Esophagus muscularis mucosa (tissue), 4 donors: ENCODE measurements around the gene LRRC26. TPM values are rescaled to one million over a fixed set of nuclear protein-coding genes. Genes with fewer than 3 reads are reported as not detected.

Experiments
- DNase-seq: peaks from one replicate; pipeline ENCODE4 v3.0.0-alpha.2; 2017; ENCODE audit errors: extremely low spot score
- H3K27ac ChIP-seq, 4 donors: fragments of 200-600 bp; sonication (generic); replicated peaks in 1 of 4; 1 replicate in 3 of 4; 2 replicates in 1 of 4; pipeline ENCODE4 v1.5.1; 2016 to 2019; ENCODE audit warnings: mild to moderate bottlenecking in 1 of 4
- H3K27me3 ChIP-seq, 4 donors: fragments of 200-600 bp; sonication (generic); one replicate each; pipeline versions ENCODE4 v1.5.1 to v1.6.0; 2016 to 2019
- H3K36me3 ChIP-seq, 4 donors: fragments of 200-600 bp; sonication (generic); one replicate each; pipeline ENCODE4 v1.5.1; 2016 to 2019
- H3K4me1 ChIP-seq, 4 donors: fragments of 200-600 bp; sonication (generic); one replicate each; pipeline ENCODE4 v1.5.1; 2016 to 2019
- H3K4me3 ChIP-seq, 4 donors: fragments of 200-600 bp; sonication (generic); 1 replicate in 2 of 4; 2 replicates in 2 of 4; pipeline ENCODE4 v1.5.1; 2016 to 2019; ENCODE audit warnings: mild to moderate bottlenecking in 4 of 4, moderate library complexity in 1 of 4
- H3K9me3 ChIP-seq, 4 donors: fragments of 200-600 bp; sonication (generic); 1 replicate in 3 of 4; 2 replicates in 1 of 4; pipeline ENCODE4 v1.5.1; 2016 to 2019
- EP300 ChIP-seq: sonication (generic); formaldehyde crosslinking; IDR thresholded peaks from one replicate; pipeline ENCODE4 v1.6.1; 2017; ENCODE audit warnings: antibody characterized with exemption
- POLR2A ChIP-seq: fragments of 450-650 bp; IDR thresholded peaks from one replicate; pipeline ENCODE4 v1.6.1; 2017; ENCODE audit warnings: antibody characterized with exemption, moderate library complexity, mild to moderate bottlenecking, low read depth
- POLR2AphosphoS5 ChIP-seq, 2 donors: sonication (generic); formaldehyde crosslinking; IDR thresholded peaks; one replicate each; pipeline ENCODE4 v1.6.1; 2017; ENCODE audit warnings: antibody characterized with exemption in 2 of 2
- WGBS: methylation state at CpG from one replicate; pipeline ENCODE4 v1.1.5; 2018; 5-methylcytosine and 5-hydroxymethylcytosine counted together
- intact Hi-C: fragments of 100-400 bp; cut with DNase I; formaldehyde crosslinking; loops from one replicate; pipeline ENCODE4 v1.15.1; 2023
- total RNA-seq, 4 donors: library from RNA; depleted of rRNA; stranded (reverse); fragments of >200 nt; gene quantifications; one replicate each; pipeline versions ENCODE4 v1.1.0 to v1.2.1, GENCODE V29; 2016
- TF ChIP-seq, protein P1 (sequence below), 3 experiments: fragments of 200-600 bp in 2 of 3; fragments of 450-650 bp in 1 of 3; sonication (generic) in 2 of 3; IDR thresholded peaks; one replicate each; pipeline ENCODE4 v1.5.1; 2017 to 2019; ENCODE audit warnings: antibody characterized with exemption in 3 of 3, mild to moderate bottlenecking in 2 of 3, moderate library complexity in 1 of 3

The LRRC26 gene
- total RNA-seq, 4 donors from 2014 or later: not detected

DNA sequence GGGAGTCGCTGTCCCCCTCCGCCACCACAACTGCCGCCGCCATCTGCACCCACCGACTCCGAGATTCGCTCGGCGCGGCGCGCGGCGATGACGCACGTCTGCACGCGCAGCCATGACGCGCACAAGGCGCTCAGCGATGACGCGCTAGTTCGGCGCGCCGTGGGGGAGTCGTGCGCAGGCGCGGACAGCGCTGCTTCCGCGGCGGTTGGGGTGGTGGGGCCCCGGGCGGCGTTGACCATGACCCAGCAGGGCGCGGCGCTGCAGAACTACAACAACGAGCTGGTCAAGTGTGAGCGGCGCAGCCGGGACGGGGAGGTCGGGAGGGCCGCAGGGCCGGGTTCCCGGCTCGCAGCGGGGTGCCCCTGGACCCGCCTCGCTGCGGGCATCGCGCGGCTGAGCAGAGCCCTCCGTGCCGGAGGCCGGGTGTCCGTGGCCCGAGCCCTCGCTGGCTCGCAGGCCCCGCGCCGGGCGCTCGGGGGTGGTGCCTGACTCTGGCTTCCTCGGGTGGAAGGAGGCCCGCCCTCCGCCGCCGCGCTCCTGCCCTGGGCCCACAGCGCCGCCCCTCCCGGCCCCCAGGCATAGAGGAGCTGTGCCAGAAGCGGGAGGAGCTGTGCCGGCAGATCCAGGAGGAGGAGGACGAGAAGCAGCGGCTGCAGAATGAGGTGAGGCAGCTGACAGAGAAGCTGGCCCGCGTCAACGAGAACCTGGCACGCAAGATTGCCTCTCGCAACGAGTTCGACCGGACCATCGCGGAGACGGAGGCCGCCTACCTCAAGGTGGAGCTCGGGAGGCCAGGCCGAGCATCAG is 18.8 kb upstream of the LRRC26 start, which contains the start of the genes ANAPC2 and SSNA1:
TSS of gene ANAPC2 (minus strand) at position 71 of the 807 bp plus-strand sequence. CDS start at position 43, 28 bp downstream.
TSS of gene SSNA1 (plus strand) at position 187 of the 807 bp plus-strand sequence. CDS start at position 238, 51 bp downstream.
- H3K36me3 ChIP-seq: peaks cover 28 to 64% (median 55%) of the 10 kb centered on the region in 4 donors
- no CpG with 5 or more reads among the region's 98 CpGs for WGBS
- peaks cover 45 to 77% (median 54%) of the 10 kb centered on the region in 4 donors for H3K4me1 ChIP-seq
- intact Hi-C loops: loop anchor here (5.0 kb wide), 1 partner anchor 34 kb away; the partner anchor contains the start of gene RNF208
- peak; percentile 96 for DNase-seq
- no peaks in the 10 kb centered on the region for H3K27me3 ChIP-seq
- H3K4me3 ChIP-seq: peak within 1 kb of the TSS; percentile 90 to 98 (median 94)
- TF ChIP-seq POLR2A: peak; percentile 85
- no peak for TF ChIP-seq EP300
- TF ChIP-seq, protein P1, sequence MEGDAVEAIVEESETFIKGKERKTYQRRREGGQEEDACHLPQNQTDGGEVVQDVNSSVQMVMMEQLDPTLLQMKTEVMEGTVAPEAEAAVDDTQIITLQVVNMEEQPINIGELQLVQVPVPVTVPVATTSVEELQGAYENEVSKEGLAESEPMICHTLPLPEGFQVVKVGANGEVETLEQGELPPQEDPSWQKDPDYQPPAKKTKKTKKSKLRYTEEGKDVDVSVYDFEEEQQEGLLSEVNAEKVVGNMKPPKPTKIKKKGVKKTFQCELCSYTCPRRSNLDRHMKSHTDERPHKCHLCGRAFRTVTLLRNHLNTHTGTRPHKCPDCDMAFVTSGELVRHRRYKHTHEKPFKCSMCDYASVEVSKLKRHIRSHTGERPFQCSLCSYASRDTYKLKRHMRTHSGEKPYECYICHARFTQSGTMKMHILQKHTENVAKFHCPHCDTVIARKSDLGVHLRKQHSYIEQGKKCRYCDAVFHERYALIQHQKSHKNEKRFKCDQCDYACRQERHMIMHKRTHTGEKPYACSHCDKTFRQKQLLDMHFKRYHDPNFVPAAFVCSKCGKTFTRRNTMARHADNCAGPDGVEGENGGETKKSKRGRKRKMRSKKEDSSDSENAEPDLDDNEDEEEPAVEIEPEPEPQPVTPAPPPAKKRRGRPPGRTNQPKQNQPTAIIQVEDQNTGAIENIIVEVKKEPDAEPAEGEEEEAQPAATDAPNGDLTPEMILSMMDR (IDR thresholded peaks at IDR 0.05): peak; percentile 12 to 62 (median 29)
- TF ChIP-seq POLR2AphosphoS5 (IDR thresholded peaks at IDR 0.05): peak; percentile 98 to 99
- H3K27ac ChIP-seq: peak within 1 kb of the TSS; percentile 94 to 99 (median 98)
- H3K9me3 ChIP-seq: no peaks in the 10 kb centered on the region

DNA sequence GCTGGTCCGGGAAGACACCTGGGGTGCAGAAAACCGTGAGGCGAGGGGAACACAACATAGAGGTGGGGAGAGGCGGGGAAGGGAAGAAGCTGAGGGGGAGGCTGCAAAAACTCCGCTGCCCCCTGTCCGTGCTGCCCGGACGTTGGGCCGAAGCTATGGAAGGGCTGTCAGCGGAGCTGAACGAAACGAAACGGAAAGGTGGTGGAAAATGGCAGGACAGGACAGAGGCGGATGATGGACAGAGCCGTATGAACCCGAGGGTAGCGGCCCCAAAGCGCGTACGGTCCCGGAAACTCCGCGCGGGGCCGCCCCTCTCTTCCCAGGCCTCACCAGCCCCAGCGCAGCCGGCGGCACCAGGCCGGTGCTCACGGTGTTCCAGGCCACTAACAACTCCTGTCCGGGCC is 18.2 kb upstream of the LRRC26 start:
- no peaks in the 10 kb centered on the region for H3K27me3 ChIP-seq
- TF ChIP-seq POLR2A (no peak), POLR2AphosphoS5 (IDR thresholded peaks at IDR 0.05) (no peak), EP300 (no peak)
- TF ChIP-seq, protein P1 (IDR thresholded peaks at IDR 0.05): no peak
- H3K27ac ChIP-seq: peak overlapping the region; percentile 94 to 99 (median 98)
- intact Hi-C loops: loop anchor here (5.0 kb wide), 1 partner anchor 34 kb away; the partner anchor contains the start of gene RNF208
- 5% methylated on average over 13 of the region's 31 CpGs for WGBS
- no peaks in the 10 kb centered on the region for H3K9me3 ChIP-seq
- no peak for DNase-seq
- peaks cover 45 to 76% (median 54%) of the 10 kb centered on the region in 4 donors for H3K4me1 ChIP-seq
- peak overlapping the region; percentile 90 to 98 (median 94) for H3K4me3 ChIP-seq
- H3K36me3 ChIP-seq: peaks cover 34 to 70% (median 61%) of the 10 kb centered on the region in 4 donors

DNA sequence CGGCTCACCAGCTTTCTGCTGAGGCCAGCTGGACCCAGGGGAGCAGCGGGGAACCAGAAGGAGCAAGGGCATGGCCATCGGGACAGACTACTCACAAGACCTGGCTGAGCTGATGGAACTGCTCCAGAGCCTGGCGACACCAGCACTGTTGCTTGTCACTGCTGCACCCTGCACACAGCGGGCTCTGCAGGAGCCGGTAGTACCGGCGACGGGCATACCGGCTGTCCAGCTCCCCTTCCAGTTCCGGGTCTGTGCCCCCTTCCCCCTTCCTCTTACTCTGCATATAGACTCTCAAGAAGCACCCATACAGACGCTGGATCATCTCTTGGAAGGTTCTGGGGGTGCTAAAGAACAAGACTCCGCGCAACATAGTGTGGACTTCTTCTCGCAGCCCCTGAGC is 17.5 kb upstream of the LRRC26 start:
- H3K4me1 ChIP-seq: peaks cover 45 to 69% (median 54%) of the 10 kb centered on the region in 4 donors

DNA sequence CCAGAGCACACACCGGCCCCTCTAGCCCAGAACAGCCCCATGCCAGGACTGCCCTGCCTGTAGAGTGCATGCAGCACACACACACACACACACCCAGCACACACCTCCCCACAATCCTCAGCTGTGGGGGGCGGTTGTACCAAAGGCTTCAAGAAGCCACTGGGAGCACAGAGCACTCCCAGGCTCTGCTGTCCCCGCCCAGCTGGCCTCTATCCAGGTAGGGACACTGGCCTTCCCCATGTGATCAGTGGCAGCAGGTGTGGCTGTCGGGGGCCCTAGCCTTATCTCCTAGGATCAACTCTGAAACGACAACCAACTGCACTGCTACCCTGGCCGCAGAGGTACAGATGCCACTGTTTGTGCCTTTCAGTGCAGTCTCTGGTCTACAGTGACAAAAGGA is 16.5 kb upstream of the LRRC26 start:
- H3K4me3 ChIP-seq: peak overlapping the region; percentile 90 to 98 (median 94)
- no peak overlapping the region for H3K27ac ChIP-seq
- 81% methylated on average over 4 of the region's 6 CpGs for WGBS
- H3K9me3 ChIP-seq: no peaks in the 10 kb centered on the region
- DNase-seq: no peak
- TF ChIP-seq, protein P1 (IDR thresholded peaks at IDR 0.05): no peak
- TF ChIP-seq POLR2AphosphoS5 (IDR thresholded peaks at IDR 0.05) (no peak), POLR2A (no peak)
- H3K36me3 ChIP-seq: peaks cover 48 to 76% (median 69%) of the 10 kb centered on the region in 4 donors
- H3K27me3 ChIP-seq: no peaks in the 10 kb centered on the region
- H3K4me1 ChIP-seq: peaks cover 44 to 66% (median 54%) of the 10 kb centered on the region in 4 donors
- intact Hi-C loops: loop anchor here (5.0 kb wide), 1 partner anchor 36 kb away; the partner anchor contains the start of gene RNF208

More for the DNA sequence above, 17.5 kb upstream of the LRRC26 start:
- 84% methylated on average over 14 of the region's 15 CpGs for WGBS
- Histone ChIP-seq H3K9me3 (no peaks in the 10 kb centered on the region), H3K36me3 (peaks cover 41 to 76% (median 68%) of the 10 kb centered on the region in 4 donors), H3K27me3 (no peaks in the 10 kb centered on the region), H3K27ac (no peak overlapping the region), H3K4me3 (peak overlapping the region; percentile 90 to 98 (median 94))
- intact Hi-C loops: loop anchor here (5.0 kb wide), 1 partner anchor 35 kb away; the partner anchor contains the start of gene RNF208
- no peak for DNase-seq
- no peak for TF ChIP-seq POLR2AphosphoS5 (IDR thresholded peaks at IDR 0.05)
- TF ChIP-seq EP300: no peak
- TF ChIP-seq POLR2A: no peak
- TF ChIP-seq, protein P1 (IDR thresholded peaks at IDR 0.05): no peak
